Measurements from ENCODE around the gene SIRPD.

- TF ChIP-seq POLR2AphosphoS5 (IDR thresholded peaks at IDR 0.05), result no peak
- TF ChIP-seq POLR2A (IDR thresholded peaks at IDR 0.05), result no peak
Observed at GRCh38 chr20:1567392-1568162, 10.1 kb upstream of the SIRPD start.

Measured in sigmoid colon (tissue), 4 donors.